K562 (cell line): ENCODE data around the gene PRR14. TPM values are rescaled to one million over a fixed set of nuclear protein-coding genes. Genes with fewer than 3 reads are reported as not detected.

ENCODE experiments used
- ATAC-seq: fragments of 200-7000 bp; cut with Tn5 transposase; 3 replicates; pipeline ENCODE4 v1.9.1; 2020; ENCODE audit warnings: moderate library complexity
- BruUV-seq: library from RNA; stranded (reverse); fragments of 400-500 nt; replicated peaks from 2 replicates; lab custom pipeline; 2021; lab: Mats Ljungman, UMichigan
- CTCF ChIA-PET: fragments of 300-600 bp; formaldehyde crosslinking; extraction: SDS; loops from one replicate; lab custom pipeline; 2021; ENCODE audit warnings: low intra/inter-chr PET ratio; lab: Yijun Ruan, JAX
- POLR2A ChIA-PET: fragments of 300-600, 350-650 bp; sonication (Branson Sonifier 250); formaldehyde crosslinking; extraction: SDS; loops from one replicate; lab custom pipeline; 2021; ENCODE audit warnings: antibody characterized with exemption, inconsistent platforms; lab: Yijun Ruan, JAX
- DNase-seq, 4 experiments: peaks; one replicate each; pipeline versions ENCODE4 v3.0.0 to v3.0.0-alpha.2; 2011 to 2018; ENCODE audit warnings: low spot score in 3 of 4, mixed read lengths in 3 of 4; ENCODE audit errors: extremely low read depth in 1 of 4
- FAIRE-seq: peaks from 2 replicates; lab custom pipeline; 2011; peaks lifted over from hg19 to GRCh38; lab: Jason Lieb, UNC
- H2AFZ ChIP-seq: 2 replicates; pipeline ENCODE4 v1.6.0; 2011; ENCODE audit warnings: low read depth, low read length, control low read depth, inconsistent platforms
- H3K27ac ChIP-seq: fragments of 200-600 bp; 3 replicates; pipeline ENCODE4 v1.8.0; 2011; ENCODE audit warnings: low read depth, mild to moderate bottlenecking, control low read depth, inconsistent platforms, low read length, moderate library complexity, mixed read lengths; ENCODE audit errors: extremely low read depth
- H3K27me3 ChIP-seq, 2 experiments: fragments of 300-600 bp in 1 of 2; 2 replicates in 1 of 2; 3 replicates in 1 of 2; pipeline versions ENCODE4 v1.6.0 to v1.8.0; 2011; ENCODE audit warnings: inconsistent platforms in 2 of 2, low read length in 2 of 2, mild to moderate bottlenecking in 1 of 2, mixed read lengths in 1 of 2, moderate library complexity in 1 of 2; ENCODE audit not compliant: control insufficient read depth in 2 of 2, insufficient read depth in 2 of 2
- H3K36me3 ChIP-seq: fragments of 300-600 bp; 3 replicates; pipeline ENCODE4 v1.8.0; 2011; ENCODE audit warnings: mild to moderate bottlenecking, low read length, inconsistent platforms; ENCODE audit not compliant: control insufficient read depth, insufficient read depth
- H3K4me1 ChIP-seq, 2 experiments: fragments of 200-600 bp in 1 of 2; replicated peaks in 1 of 2; 2 replicates in 1 of 2; 3 replicates in 1 of 2; pipeline versions ENCODE4 v1.5.1 to v1.8.0; 2011; ENCODE audit warnings: inconsistent platforms in 2 of 2, low read length in 2 of 2, mild to moderate bottlenecking in 1 of 2, mixed read lengths in 1 of 2, moderate library complexity in 1 of 2; ENCODE audit not compliant: control insufficient read depth in 2 of 2, insufficient read depth in 2 of 2
- H3K4me2 ChIP-seq: 2 replicates; pipeline ENCODE4 v1.6.1; 2011; ENCODE audit warnings: low read length, control low read depth, inconsistent platforms, mixed read lengths; ENCODE audit not compliant: insufficient read depth
- H3K4me3 ChIP-seq: fragments of 200-600 bp; sonication (generic), shearing (Covaris generic); 2 replicates; pipeline ENCODE4 v1.5.1; 2016; ENCODE audit warnings: control low read depth, inconsistent platforms
- H3K79me2 ChIP-seq: fragments of 200-600 bp; 3 replicates; pipeline ENCODE4 v1.8.0; 2011; ENCODE audit warnings: low read length, inconsistent platforms; ENCODE audit not compliant: control insufficient read depth, insufficient read depth
- H3K9ac ChIP-seq, 2 experiments: 2 replicates each; pipeline versions ENCODE4 v1.6.0 to v1.6.1; 2011; ENCODE audit warnings: low read depth in 2 of 2, low read length in 2 of 2, control low read depth in 1 of 2, inconsistent platforms in 1 of 2, mild to moderate bottlenecking in 1 of 2, mixed read lengths in 1 of 2; ENCODE audit not compliant: insufficient read depth in 1 of 2
- H3K9me1 ChIP-seq: one replicate; pipeline ENCODE4 v1.6.0; 2011; ENCODE audit warnings: inconsistent platforms, mild to moderate bottlenecking, low read length, moderate library complexity; ENCODE audit not compliant: control insufficient read depth, insufficient read depth
- H3K9me3 ChIP-seq: replicated peaks from 2 replicates; pipeline ENCODE4 v1.5.1; 2011; ENCODE audit warnings: low read depth, low read length, inconsistent platforms; ENCODE audit not compliant: control insufficient read depth, insufficient read depth
- H4K20me1 ChIP-seq: replicated peaks from 2 replicates; pipeline ENCODE4 v1.6.1; 2011; ENCODE audit warnings: low read length, inconsistent platforms, mixed read lengths; ENCODE audit not compliant: control insufficient read depth, insufficient read depth
- BRD9 ChIP-seq: fragments of 450-650 bp; IDR thresholded peaks from 2 replicates; pipeline ENCODE4 v1.6.1; 2018; ENCODE audit warnings: low read depth; ENCODE audit not compliant: partially characterized antibody
- CC2D1A ChIP-seq: fragments of 450-650 bp; IDR thresholded peaks from 2 replicates; pipeline ENCODE4 v1.6.1; 2017; ENCODE audit warnings: mild to moderate bottlenecking
- ETV6 ChIP-seq, 3 experiments: fragments of 150-350 bp in 1 of 3; sonication (generic) in 1 of 3; formaldehyde crosslinking in 1 of 3; IDR thresholded peaks; 2 replicates each; pipeline versions ENCODE4 v1.6.1 to v1.8.0; 2014 to 2022; ENCODE audit warnings: borderline replicate concordance in 2 of 3, low read depth in 2 of 3, antibody characterized with exemption in 1 of 3, low read length in 1 of 3, mild to moderate bottlenecking in 1 of 3, missing genetic modification reagents in 1 of 3
- FIP1L1 ChIP-seq: fragments of 200-400 bp; formaldehyde crosslinking; IDR thresholded peaks from 2 replicates; pipeline ENCODE4 v1.6.1; 2018; ENCODE audit warnings: mild to moderate bottlenecking, low read depth, low read length; ENCODE audit not compliant: poor library complexity, severe bottlenecking
- FOSL1 ChIP-seq: fragments of 200-800 bp; sonication (Bioruptor generic); conservative IDR thresholded peaks from 2 replicates; pipeline ENCODE4 v1.6.1; 2016; ENCODE audit warnings: missing genetic modification characterization, missing compliant biosample characterization
- GTF2E2 ChIP-seq: fragments of 200-800 bp; sonication (Bioruptor generic); IDR thresholded peaks from 2 replicates; pipeline ENCODE4 v1.6.1; 2016; ENCODE audit warnings: missing genetic modification characterization, missing compliant biosample characterization
- KDM2B ChIP-seq: fragments of 250-450 bp; sonication (Bioruptor Pico); IDR thresholded peaks from 2 replicates; pipeline ENCODE4 v1.8.0; 2021; ENCODE audit warnings: mild to moderate bottlenecking, moderate library complexity
- NBN ChIP-seq: fragments of 450-650 bp; IDR thresholded peaks from 2 replicates; pipeline ENCODE4 v1.6.1; 2016; ENCODE audit warnings: low read depth, mild to moderate bottlenecking
- RBM25 ChIP-seq: fragments of 200-400 bp; formaldehyde crosslinking; IDR thresholded peaks from 2 replicates; pipeline ENCODE4 v1.6.1; 2018; ENCODE audit warnings: low read length, low read depth, moderate library complexity; ENCODE audit not compliant: severe bottlenecking
- SP1 ChIP-seq: sonication (generic); formaldehyde crosslinking; IDR thresholded peaks from 2 replicates; pipeline ENCODE4 v1.8.1; 2022; ENCODE audit warnings: mild to moderate bottlenecking, missing genetic modification reagents
- TRIM28 ChIP-seq: fragments of 450-650 bp; IDR thresholded peaks from 2 replicates; pipeline ENCODE4 v1.6.1; 2017
- WHSC1 ChIP-seq: IDR thresholded peaks from one replicate; pipeline ENCODE4 v1.6.1; 2012; ENCODE audit warnings: low read length, control low read depth, inconsistent platforms
- YBX1 ChIP-seq: fragments of 450-650 bp; IDR thresholded peaks from 2 replicates; pipeline ENCODE4 v1.7.1; 2016; ENCODE audit warnings: mild to moderate bottlenecking
- YY1 ChIP-seq, 3 experiments: IDR thresholded peaks; 2 replicates each; pipeline ENCODE4 v1.6.1; 2011; ENCODE audit warnings: low read length in 2 of 3, mild to moderate bottlenecking in 2 of 3, moderate library complexity in 2 of 3, borderline replicate concordance in 1 of 3, control low read depth in 1 of 3, low read depth in 1 of 3; ENCODE audit not compliant: insufficient read depth in 3 of 3, insufficient replicate concordance in 2 of 3, control insufficient read depth in 1 of 3, insufficient read length in 1 of 3; ENCODE audit errors: extremely low read depth in 1 of 3
- ZBTB1 ChIP-seq: sonication (generic); formaldehyde crosslinking; IDR thresholded peaks from 2 replicates; pipeline ENCODE4 v1.8.1; 2023; ENCODE audit warnings: missing genetic modification reagents, low read depth, mild to moderate bottlenecking, borderline replicate concordance
- ZNF143 ChIP-seq: sonication (generic); formaldehyde crosslinking; IDR thresholded peaks from 2 replicates; pipeline ENCODE4 v1.9.0; 2022; ENCODE audit warnings: mild to moderate bottlenecking, missing genetic modification reagents
- ZNF212 ChIP-seq: fragments of 450-650 bp; formaldehyde crosslinking; IDR thresholded peaks from 2 replicates; pipeline ENCODE4 v1.4.0; 2020; ENCODE audit warnings: mild to moderate bottlenecking
- ZNF780A ChIP-seq: fragments of 250-450 bp; sonication (Bioruptor Pico); IDR thresholded peaks from 2 replicates; pipeline ENCODE4 v1.5.0; 2021; ENCODE audit warnings: mild to moderate bottlenecking
- WGBS: fragments of 100-300 bp; shearing (Covaris generic); methylation state at CpG from one replicate; pipeline ENCODE4 v1.1.6; 2016; ENCODE audit warnings: low coverage, mixed read lengths; ENCODE audit not compliant: insufficient coverage; ENCODE audit errors: missing lambda C conversion rate; 5-methylcytosine and 5-hydroxymethylcytosine counted together
- in situ Hi-C: fragments of 300-500 bp; cut with MboI; formaldehyde crosslinking; loops from 4 replicates; pipeline ENCODE4 v1.15.0; 2018; ENCODE audit warnings: inconsistent platforms, mixed read lengths
- intact Hi-C: fragments of 100-400 bp; cut with micrococcal nuclease; formaldehyde crosslinking; loops from 2 replicates; pipeline ENCODE4 v1.14.2; 2022
- polyA plus RNA-seq, 8 experiments: library from polyadenylated mRNA; depleted of rRNA in 4 of 8; stranded (reverse) in 5 of 8; unstranded in 3 of 8; fragments of >200 nt; fragmentation: Nextera tagmentation in 2 of 8; fragmentation: Illumina TruSeq in 1 of 8; extraction: Ambion mirVana in 2 of 8; extraction: Trizol in 1 of 8; gene quantifications; 2 replicates each; pipeline versions ENCODE4 v1.2.1 to v1.2.3, GENCODE V29; 2011 to 2014; ENCODE audit warnings: inconsistent platforms in 1 of 8, missing spikeins in 1 of 8
- total RNA-seq, 7 experiments: library from RNA; depleted of rRNA in 6 of 7; stranded (reverse); fragments of >200 nt in 6 of 7; fragmentation: Illumina TruSeq in 2 of 7; extraction: Trizol in 2 of 7; gene quantifications; 2 replicates each; pipeline versions ENCODE4 v1.2.1 to v1.2.3, GENCODE V29; 2011 to 2021; ENCODE audit warnings: low replicate concordance in 1 of 7
- TF ChIP-seq, protein P1 (sequence below): fragments of 450-650 bp; IDR thresholded peaks from 2 replicates; pipeline ENCODE4 v1.6.1; 2016
- TF ChIP-seq, protein P2 (sequence below): sonication (generic); formaldehyde crosslinking; IDR thresholded peaks from 2 replicates; pipeline ENCODE4 v1.4.0; 2020; ENCODE audit warnings: mild to moderate bottlenecking, missing genetic modification reagents

Gene PRR14
- total and polyA plus RNA-seq, 9 of the 15 experiments (the other 6 are each of a cell fraction or from before 2014, with no cell fraction given), result 2.2 to 63.1 (median 11.5) TPM

DNA sequence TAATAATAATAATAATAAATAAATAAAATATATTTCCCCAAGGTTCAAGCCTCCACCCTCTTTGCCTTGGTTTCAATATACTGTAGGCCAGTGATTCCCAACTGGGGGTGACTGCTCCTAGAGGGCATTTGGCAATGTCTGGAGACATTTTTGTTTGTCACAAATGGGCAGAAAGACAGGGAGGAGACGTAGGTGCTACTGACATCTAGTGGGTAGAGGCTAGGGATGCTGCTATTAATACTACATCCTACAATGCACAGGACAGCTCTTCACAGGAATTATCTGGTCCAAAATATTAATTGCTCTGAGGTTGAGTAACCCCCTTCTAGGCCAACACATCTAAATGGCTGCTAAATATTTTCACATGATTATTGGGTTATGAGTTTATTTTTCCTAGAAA lies 12.8 kb upstream of the PRR14 start:
- H4K20me1 ChIP-seq, result no peaks in the 10 kb centered on the region
- in situ Hi-C loops (loop anchor here (25.0 kb wide), 2 partner anchors 426 to 1176 kb away; partner anchors contain the start of genes BOLA2, SLX1B and SULT1A4), intact Hi-C loops (no loop called here)
- H3K27ac ChIP-seq, result no peak overlapping the region
- H3K27me3 ChIP-seq, result no peaks in the 10 kb centered on the region
- H3K4me1 ChIP-seq, result peaks cover 0 to 23% of the 10 kb centered on the region in 2 experiments; a peak in 2 of 5 replicates
- no peak overlapping the region for H3K9ac ChIP-seq
- ChIA-PET POLR2A (no interaction called here), CTCF (no interaction called here)
- H3K36me3 ChIP-seq, result no peaks in the 10 kb centered on the region
- H3K79me2 ChIP-seq, result peaks cover 24% of the 10 kb centered on the region
- peak in 2 of 4 experiments; percentile 35 to 72 for DNase-seq
- 6% methylated on average over 1 of the region's 1 CpG for WGBS
- FAIRE-seq, result peak; percentile 88
- no peaks in the 10 kb centered on the region for H3K9me1 ChIP-seq
- H3K9me3 ChIP-seq, result no peaks in the 10 kb centered on the region
- no peak overlapping the region for H3K4me2 ChIP-seq
- no peak overlapping the region for H2AFZ ChIP-seq
- peak; percentile 63 for ATAC-seq
- H3K4me3 ChIP-seq, result no peak overlapping the region
- BruUV-seq, result no TSS peak
- TF ChIP-seq ZNF212 (CRISPR knock-in tag) (no peak), ETV6 (IDR thresholded peaks at IDR 0.05; ENCODE audit: borderline replicate concordance in 1 of 2, low read depth in 2 of 2, low read length in 1 of 2) (peak in 1 of 2 experiments; percentile 40; a peak in 1 of 4 replicates), ETV6 (CRISPR knock-in tag; IDR thresholded peaks at IDR 0.05; ENCODE audit: borderline replicate concordance) (no peak), TRIM28 (no peak), ZNF780A (CRISPR knock-in tag) (no peak), WHSC1 (no peak), BRD9 (no peak), FOSL1 (no peak), YBX1 (no peak), YY1 (IDR thresholded peaks at IDR 0.05; ENCODE audit: borderline replicate concordance in 1 of 3, control insufficient read depth in 1 of 3, extremely low read depth in 1 of 3, insufficient read depth in 3 of 3, insufficient read length in 1 of 3, insufficient replicate concordance in 2 of 3, low read depth in 1 of 3, low read length in 2 of 3) (peak in 1 of 3 experiments; percentile 14), KDM2B (CRISPR knock-in tag) (no peak), FIP1L1 (no peak), GTF2E2 (tag) (no peak), RBM25 (no peak), ZBTB1 (no peak), NBN (0 out of 2 replicates have a peak, but pooled peaks have one; percentile 24), ZNF143 (CRISPR knock-in tag) (no peak), CC2D1A (peak; percentile 61; the same call in 1 of the 2 replicates), SP1 (CRISPR knock-in tag) (no peak)
- TF ChIP-seq, protein P1, sequence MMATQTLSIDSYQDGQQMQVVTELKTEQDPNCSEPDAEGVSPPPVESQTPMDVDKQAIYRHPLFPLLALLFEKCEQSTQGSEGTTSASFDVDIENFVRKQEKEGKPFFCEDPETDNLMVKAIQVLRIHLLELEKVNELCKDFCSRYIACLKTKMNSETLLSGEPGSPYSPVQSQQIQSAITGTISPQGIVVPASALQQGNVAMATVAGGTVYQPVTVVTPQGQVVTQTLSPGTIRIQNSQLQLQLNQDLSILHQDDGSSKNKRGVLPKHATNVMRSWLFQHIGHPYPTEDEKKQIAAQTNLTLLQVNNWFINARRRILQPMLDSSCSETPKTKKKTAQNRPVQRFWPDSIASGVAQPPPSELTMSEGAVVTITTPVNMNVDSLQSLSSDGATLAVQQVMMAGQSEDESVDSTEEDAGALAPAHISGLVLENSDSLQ, result no peak
- TF ChIP-seq, protein P2, sequence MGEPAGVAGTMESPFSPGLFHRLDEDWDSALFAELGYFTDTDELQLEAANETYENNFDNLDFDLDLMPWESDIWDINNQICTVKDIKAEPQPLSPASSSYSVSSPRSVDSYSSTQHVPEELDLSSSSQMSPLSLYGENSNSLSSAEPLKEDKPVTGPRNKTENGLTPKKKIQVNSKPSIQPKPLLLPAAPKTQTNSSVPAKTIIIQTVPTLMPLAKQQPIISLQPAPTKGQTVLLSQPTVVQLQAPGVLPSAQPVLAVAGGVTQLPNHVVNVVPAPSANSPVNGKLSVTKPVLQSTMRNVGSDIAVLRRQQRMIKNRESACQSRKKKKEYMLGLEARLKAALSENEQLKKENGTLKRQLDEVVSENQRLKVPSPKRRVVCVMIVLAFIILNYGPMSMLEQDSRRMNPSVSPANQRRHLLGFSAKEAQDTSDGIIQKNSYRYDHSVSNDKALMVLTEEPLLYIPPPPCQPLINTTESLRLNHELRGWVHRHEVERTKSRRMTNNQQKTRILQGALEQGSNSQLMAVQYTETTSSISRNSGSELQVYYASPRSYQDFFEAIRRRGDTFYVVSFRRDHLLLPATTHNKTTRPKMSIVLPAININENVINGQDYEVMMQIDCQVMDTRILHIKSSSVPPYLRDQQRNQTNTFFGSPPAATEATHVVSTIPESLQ, result no peak
